ENCODE measurements around the gene IKZF5.

- TF ChIP-seq EZH2 (IDR thresholded peaks at IDR 0.05; ENCODE audit: insufficient read depth, poor library complexity, severe bottlenecking) (no peak), EZH2phosphoT487 (IDR thresholded peaks at IDR 0.05; ENCODE audit: insufficient read depth, low read depth) (no peak)
Observed at GRCh38 chr10:123035467-123036086, 27.0 kb upstream of the IKZF5 start.
